ENCODE data around the gene GALNT5.
A peak's percentile ranks its signal among the peaks of the same experiment; 100 is the strongest.
"Not testable (repeated sequence)": the region's sequence is repeated elsewhere in the genome, so short reads cannot be mapped to it uniquely, and the experiment has no call there.

Gene GALNT5

DNA sequence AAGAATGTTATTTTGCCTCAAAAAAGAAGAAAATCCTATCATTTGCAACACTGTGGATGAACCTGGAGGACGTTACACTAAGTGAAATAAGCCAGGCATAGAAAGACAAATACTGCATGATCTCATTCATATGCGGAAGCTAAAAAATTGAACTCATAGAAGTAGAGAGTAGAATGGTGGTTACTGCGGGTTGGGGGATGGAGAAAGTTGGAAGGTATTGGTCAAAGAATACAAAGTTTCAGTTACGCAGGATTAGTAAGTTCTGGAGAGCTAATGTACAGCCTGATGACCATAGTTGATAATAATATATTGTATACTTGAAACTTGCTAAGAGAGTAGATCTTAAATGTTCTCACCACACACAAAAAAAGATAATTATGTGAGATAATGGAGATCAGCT lies 5.0 kb upstream of the GALNT5 start:
- DNase-seq, result no peak

DNA sequence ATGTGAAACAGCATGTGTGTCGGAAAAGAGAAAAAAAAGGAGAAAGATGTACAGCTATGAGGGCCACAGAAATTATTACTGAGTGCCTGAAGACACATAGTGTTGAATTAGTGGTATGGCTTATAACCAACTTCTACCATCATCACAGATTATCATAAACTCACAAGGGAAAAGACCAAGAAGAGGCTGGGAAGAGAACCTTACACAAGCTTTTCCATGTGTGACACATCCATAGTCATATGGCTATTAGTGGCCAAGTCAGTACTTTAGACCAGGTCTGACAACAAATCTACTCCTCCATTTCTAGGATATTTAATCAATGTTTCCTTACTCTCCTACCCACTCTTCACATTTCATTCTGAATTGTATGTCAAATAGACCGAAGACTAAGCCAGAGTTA lies 3.5 kb upstream of the GALNT5 start:
- no peak for DNase-seq

DNA sequence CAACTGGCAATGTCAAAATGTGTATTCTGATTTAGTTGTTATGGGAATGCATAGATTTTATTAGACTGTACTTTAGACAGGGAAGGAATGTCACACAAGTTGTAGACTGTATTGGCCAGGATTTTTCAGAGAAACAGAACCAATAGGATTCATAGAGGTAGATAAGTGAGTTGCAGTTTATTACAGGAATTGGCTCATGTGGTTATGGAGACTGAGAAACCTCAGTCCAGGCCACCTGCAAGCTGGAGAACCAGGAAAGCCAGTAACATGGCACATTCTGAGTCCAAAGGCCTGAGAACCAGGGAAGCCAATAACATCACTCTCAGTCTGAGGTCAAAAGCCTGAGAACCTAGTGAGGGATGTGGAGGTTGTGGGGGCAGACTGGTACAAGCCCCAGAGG lies 1.8 kb upstream of the GALNT5 start:
- DNase-seq, result no peak

DNA sequence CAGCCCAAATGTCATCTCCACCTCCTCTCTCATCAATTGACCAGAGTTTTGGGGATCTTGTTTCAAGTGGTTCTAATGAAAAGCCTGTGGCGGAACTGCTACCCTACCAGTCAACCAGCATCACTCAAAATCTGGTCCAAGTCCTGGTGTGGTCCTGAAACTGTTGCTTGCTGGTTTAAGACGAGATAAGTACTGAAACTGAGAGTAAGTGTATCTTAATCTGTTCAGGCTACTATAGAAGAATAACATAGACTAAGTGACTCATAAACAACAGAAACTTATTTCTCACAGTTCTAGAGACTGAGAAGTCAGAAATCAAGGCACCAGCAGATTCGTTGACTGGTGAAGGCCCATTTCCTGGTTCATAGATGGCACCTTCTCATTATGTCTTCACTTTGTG lies 879 bp upstream of the GALNT5 start:
- DNase-seq, result peak; percentile 90

DNA sequence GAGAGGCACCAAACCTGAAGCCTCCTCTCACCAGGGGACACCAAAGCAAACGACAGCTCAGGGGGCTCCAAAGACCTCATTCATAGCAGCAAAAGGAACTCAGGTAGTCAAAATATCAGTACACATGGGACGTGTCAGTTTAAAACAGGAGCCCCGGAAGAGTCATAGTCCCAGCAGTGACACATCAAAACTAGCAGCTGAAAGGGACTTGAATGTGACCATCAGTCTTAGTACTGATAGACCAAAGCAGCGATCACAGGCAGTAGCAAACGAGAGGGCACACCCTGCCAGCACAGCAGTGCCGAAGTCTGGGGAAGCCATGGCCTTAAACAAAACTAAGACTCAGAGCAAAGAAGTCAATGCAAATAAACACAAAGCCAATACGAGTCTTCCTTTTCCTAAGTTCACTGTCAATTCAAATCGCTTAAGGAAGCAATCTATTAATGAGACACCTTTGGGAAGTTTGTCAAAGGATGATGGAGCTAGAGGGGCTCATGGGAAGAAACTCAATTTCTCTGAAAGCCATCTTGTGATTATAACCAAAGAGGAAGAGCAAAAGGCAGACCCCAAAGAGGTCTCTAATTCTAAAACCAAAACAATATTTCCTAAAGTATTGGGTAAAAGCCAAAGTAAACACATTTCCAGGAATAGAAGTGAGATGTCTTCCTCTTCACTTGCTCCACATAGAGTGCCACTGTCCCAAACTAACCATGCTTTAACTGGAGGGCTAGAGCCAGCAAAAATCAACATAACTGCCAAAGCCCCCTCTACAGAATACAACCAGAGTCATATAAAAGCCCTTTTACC lies 1.2 kb downstream of the GALNT5 start:
- DNase-seq, result no peak

DNA sequence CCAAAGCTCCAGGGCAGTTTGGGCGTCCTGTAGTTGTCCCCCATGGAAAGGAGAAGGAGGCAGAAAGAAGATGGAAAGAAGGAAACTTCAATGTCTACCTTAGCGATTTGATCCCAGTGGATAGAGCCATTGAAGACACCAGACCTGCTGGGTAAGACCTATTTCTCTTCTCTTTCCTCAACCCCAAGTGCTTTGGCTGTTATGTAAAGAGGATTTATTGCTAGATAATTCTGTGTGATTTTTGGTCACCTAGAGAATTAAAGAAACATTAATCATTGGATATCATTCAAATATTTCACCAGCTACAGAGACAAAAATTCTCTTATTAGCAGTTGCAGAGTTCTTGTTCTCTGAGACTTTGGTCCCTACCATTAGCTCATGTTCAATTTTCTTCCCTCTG lies 1.9 kb downstream of the GALNT5 start:
- no peak for DNase-seq

DNA sequence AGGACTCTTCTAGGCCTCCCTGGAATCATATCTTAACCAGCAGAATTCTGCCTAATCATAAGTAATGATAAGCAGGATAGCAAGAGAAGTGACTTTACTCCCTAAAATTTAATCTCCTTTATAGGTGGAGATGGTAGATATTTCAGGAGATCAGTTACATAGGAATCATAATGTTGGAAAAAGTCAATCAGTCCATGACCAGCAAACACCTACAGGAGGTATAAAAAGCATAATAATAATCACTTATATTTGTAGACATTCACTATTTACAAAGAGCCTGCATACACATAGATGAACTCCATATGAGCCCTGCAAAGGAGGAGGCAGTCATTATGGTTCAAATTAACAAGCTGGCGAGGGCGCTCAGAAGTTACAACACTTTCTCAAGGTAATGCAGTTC lies 2.5 kb downstream of the GALNT5 start:
- DNase-seq, result no peak

DNA sequence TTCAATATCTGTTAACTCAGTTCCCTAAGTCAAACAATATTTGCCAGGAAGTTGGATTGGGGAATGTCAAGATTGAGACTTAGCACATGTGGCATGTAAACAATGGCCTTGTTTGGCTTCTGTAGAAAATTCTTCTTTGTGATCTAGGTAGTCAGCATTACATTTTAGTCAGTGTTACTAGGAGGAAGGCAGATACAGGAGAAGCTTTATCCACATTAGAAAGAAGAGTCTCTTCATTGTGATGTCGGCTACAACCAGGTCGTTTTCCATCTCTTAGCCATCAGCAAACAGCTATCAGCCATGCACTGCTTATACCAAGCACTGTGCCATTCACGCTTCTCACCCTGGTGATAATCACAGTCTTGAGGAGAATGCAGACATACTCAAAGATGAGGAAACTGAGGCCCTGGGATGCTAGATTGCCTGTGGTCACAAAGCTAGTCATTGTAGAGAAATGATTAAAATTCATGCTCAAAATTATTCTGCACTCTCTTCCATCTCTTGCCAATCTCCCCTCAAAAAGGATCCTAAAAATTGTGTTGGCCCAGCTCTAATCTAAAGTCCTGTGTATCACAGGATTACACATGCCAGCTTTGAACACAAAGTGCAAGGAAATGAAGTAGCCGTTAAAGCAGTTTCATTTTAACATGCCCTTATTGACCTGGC lies 3.2 kb downstream of the GALNT5 start:
- no peak for DNase-seq

DNA sequence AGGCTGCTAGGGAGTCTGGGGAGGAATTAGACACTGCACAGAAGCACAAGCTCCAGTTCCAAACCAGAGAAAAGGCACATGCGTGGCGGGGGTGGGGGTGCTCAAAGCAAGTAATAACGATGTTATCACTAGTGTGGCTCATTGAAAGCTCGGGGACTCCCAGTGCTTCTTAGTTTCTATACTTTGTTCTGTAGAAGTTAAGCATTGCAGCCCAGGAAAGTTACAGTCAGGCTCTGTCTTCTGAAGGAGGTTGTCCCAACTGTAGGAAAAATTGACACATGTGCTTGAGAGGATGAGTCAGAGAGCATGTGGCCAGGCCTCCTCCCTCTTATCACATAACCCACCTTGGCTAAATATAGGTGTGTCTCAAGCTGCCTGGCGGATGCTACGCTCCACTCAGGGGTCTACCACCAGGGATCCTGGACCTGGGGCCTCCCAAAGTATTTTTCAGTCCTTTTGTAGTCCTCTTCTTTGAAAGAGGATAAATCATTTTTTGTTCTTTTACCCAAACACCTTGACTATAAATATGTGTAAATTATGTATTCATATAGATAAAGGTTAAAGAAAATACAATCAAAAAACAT lies 3.8 kb downstream of the GALNT5 start:
- DNase-seq, result peak; percentile 78

DNA sequence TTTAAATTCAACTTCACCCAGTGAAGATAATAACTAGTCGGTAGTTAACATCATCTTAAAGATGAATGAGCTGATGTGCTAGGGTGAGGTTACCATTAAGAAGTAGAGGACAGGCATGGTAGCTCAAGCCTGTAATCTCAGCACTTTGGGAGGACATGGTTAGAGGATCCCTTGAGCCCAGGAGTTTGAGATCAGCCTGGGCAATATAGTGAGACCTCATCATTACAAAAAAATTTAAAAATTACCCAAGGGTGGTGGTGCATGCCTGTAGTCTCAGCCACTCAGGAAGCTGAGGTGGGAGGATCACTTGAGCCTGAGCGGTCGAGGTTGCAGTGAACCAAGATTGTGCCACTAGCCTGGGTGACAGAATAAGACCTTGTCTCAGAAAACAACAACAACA lies 4.7 kb downstream of the GALNT5 start:
- DNase-seq, result no peak

DNA sequence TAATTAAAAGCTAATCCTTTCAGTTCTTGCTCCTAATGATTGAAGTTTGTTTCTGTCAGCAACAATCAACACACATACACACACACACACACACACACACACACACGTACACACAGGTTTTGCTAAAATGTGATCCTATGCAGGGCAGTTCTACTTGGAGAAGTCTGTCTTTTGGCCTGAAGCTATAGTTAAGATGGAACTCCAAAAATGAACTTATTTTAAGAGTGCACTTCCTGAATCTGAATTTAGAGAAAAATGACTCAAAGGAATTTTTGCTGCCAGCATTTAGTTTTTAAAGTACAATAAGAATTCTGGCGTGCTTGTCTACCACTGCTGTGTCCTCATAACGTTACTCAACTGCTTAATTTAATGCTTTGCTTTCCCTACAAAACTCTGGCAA lies 6.6 kb downstream of the GALNT5 start:
- no peak for DNase-seq

DNA sequence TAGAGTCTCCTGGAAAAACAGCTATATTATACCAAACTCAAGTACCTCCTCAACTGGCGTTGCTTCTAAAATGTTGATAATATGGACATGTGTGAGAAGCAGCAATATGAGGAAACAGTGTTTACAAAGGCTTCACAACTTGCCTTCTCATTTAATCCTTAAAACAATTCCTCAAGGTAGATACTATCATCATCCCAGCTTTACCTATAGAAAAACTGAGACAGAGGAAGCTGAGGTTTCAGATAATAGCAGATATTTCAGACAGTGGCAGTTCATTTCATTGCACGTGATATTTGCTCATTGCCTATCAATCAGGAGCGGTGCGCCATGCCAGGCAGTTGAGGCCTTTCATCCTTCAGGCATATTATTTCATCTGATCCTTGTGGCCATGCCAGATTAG lies 8.3 kb downstream of the GALNT5 start:
- no peak for DNase-seq

DNA sequence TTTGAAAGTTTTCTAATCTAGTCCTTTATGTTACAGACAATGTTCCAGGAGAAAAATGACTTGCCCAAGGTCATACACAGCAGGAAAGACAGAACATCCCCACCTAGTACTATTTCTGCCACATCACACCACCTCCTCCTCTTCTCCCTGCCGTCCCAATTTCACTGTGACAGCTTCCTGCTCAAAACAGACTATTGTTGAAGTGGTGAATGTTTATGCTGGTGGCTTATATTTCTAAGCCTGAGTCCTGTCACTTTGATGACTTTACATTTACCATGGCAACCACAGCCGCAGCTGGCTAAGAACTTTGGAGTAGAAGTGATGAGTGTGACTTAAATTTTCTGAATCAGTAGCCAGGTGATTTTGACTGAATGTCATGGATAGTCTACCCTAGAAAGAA lies 10.0 kb downstream of the GALNT5 start:
- DNase-seq, result peak; percentile 45

DNA sequence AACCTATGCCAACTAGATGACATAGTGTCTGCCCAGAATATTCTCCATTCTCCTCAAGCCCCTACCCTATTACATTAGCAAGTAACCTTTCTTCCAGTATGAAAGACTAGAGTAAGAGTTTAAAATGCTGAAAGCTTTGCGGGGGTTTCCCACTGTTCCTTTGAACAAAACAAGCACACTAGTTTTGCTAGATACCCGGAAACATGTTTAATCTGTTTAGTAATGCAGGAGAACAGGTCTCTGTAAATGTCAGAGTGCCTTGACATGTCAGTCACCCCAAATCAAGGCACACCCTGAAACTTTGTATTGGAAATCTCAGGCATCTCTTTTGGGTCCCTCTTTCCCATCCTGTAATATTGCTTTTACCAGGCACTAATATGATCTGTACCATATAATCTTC lies 11.6 kb downstream of the GALNT5 start:
- DNase-seq, result no peak

DNA sequence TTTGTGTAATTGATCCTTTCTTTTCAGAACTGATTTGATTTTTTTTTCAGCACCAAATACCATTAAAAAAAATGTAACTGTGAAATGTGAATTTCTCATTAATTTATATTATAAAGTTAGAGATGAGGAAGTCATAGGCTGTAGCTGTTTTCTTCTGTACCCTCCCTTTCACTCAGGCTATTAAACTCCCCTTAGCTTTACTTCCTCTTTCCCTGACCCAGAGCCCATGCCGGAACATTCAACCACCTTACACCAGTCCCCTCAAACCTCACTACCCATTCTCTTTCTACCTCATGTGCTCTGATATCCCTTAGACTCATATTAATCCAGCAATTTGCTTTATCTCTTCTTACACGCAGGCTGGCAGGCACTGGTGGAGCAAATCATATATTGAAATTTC lies 12.4 kb downstream of the GALNT5 start:
- DNase-seq, result no peak

DNA sequence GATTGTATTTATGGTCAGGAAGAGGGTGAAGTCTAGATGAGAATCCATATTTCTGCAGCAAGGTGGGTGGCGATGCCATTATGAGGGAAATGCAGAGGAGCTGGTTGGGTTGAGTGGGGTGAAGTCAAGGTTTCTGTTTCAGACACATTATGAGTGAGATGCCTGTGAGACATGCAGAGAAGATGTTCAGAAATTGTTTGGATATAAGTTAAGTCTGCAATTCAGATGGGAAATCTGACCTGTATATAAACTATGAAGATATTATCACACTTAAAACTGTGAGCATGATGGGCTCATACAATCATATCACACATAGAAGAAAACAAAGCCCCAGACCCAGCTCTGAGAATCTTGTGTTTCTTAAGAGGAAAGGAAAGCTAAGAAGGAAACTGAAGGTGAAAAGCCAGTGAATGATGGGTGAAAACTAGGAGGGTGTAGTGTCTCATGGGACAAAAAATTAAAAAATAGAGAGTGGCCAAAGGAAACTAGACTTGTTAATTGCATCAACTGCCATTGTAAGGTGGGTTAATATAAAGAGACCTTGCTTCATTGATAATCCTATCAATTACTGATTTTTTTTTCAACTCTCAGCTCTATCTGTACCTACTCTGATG lies 14.2 kb downstream of the GALNT5 start:
- peak; percentile 42 for DNase-seq

DNA sequence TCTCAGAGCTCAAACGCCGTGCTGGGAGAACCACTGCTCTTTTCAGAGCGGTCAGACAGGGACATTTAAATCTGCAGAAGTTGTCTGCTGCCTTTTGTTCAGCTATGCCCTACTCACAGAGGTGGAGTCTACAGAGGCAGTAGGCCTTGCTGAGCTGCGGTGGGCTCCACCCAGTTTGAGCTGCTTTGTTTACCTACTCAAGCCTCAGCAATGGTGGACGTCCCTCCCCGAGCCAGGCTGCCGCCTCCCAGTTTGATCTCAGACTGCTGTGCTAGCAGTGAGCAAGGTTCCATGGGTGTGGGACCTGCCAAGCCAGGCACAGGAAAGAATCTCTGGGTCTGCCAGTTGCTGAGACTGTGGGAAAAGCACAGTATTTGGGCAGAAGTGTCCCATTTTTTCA lies 21.8 kb downstream of the GALNT5 start:
- not testable (repeated sequence) for DNase-seq

DNA sequence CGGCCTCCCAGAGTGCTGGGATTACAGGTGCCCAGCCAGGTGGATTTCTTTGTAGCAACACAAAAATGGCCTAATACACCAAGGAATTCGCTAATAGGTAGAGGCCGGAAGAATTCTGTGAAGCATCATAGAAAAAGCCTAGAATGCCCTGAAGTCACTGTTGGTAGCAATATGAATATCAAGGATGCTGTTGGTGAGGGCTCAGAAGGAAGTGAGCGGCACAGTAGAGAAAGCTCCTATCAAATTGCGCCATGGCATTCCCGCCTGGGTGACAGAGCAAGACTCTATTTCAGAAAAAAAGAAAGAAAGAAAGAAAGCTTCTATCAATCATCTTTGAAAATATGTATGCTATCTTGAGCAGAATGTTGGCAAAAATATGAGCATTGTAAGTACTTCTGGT lies 23.8 kb downstream of the GALNT5 start:
- no peak for DNase-seq

DNA sequence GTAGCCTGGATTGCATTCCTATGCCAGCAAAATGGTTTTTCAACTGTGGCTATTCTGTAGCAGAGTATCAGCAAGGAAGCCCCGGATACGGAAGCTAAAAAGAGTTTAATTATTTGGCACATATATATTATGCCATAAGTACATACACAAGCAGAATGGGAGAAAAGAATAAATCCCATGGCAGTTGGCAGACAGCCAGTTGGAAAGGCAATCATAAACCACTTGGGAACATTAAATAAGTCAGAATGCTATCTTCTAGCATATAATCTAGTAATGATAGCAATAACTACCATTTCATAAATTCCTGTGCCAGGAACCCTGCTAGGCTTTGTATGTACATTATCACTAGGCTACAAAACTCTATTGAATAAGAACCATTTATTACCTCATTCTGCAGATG lies 26.0 kb downstream of the GALNT5 start:
- no peak for DNase-seq

DNA sequence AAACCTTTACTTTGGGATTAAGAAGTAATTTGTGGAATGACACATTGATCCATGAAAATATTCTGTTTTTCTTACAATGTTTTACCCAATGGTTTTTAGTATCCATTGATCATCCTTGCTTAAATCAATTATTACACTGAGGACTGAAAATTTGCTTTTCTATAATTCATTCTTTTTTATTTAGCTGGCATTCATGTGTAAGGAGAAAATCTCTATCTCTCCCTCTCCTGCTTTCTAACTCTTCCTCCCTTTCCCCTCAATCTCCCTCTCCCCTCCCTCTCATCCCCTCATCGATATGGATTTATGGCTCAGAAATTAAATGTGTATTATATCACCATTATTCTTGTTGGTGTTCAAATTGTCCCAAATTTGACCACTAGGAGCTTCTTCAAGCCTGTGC lies 29.7 kb downstream of the GALNT5 start:
- DNase-seq, result no peak

DNA sequence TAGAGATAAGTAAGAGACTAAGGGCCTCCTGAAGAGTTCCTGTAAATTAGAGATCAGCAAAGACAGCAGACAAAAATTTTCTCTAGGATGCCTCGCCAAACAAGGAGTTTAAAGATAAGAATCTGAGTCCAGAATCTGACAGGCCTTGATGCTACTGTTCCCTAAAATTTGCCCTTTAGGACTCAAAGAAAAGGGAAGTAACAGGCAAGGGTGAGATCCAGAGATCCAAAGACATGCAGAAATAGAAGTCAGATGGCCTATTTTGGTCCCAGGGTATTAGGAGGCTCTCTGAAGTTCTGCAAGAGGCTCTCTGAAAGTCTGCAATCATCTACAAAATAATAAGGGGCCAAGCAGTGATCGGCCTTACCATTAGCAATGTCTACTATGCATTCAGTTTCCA lies 33.0 kb downstream of the GALNT5 start:
- no peak for DNase-seq

DNA sequence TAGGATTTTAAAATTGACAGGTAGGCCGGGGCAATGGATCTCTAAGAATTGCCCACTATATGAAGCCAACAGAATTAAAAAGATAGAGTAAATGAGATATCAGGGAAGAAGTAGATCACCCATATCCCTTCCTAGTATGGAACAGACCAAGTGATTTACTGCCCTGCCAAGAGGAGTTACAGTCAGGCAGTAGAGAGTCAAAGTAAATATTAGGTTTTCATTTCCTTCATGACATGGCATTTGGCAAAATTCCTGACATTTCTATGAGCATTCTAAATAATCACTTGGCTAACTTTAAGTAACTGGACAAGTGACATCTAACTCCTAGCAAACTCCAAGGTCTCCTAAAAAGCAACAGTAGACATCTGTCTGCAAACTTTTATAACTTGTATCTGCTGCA lies 33.5 kb downstream of the GALNT5 start:
- no peak for DNase-seq

DNA sequence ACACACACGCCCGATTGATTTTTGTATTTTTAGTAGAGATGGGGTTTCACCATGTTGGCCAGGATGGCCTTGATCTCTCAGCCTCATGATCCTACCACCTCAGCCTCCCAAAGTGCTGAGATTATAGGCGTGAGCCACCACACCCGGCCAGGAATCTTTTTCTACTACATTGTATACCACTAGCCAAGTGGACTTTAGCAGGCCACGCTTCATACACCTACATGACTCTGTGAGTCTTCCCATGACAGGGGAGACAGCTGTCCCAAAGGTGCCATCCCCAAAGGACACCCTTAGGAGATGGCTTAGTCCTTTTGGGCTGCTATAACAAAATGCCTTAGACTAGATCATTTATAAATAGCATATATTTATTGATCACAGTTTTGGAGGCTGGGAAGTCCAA lies 35.3 kb downstream of the GALNT5 start:
- DNase-seq, result no peak

DNA sequence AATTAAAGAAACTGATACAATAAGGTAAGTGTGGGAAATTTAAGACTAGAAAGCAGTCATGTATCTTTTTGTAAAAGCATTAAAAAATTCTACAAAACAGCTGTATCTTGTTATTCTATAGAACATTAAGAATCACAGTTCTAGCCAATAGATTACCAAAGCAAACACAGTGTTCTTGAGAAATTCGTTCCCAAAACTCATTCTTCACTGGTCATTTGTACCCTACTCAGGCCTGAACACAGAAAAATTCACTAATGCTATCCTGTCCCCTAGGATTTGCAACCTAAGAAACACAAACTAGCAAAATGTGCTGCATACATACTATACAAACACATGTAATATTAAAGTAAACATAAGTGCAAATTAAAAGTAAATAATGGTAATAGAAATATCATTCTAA lies 39.0 kb downstream of the GALNT5 start:
- no peak for DNase-seq
